ENCODE data around the gene ARHGAP23. TPM values are rescaled to one million over a fixed set of nuclear protein-coding genes. Genes with fewer than 3 reads are reported as not detected.

Gene ARHGAP23
- polyA plus RNA-seq, 1 donor from 2014 or later, result 1.6 TPM

DNA sequence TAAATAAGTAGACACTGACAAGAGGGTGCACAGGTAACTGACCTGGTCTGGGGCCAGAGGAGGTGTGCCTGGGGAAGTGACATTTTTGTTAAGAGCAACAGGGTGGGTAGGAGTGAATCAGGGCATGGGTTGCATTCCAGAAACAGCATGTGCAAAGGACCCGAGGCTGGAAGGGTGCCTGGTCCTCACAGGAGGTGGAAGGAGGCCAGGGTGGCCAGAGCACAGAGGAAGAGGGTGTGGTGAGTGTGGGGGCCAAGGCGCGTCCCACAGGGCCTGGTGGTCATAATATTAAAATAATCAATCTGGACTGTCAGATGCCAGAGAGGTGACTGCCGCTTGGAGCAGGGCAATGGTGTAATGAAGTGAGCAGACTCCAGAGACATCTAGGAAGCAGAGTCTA is 14.3 kb downstream of the ARHGAP23 start:
- H4K20me1 ChIP-seq (ENCODE audit: insufficient read depth), result no peaks in the 10 kb centered on the region
- no peak overlapping the region for H3K4me2 ChIP-seq (ENCODE audit: low read length)
- no peaks in the 10 kb centered on the region for H3K79me2 ChIP-seq (replicated peaks; ENCODE audit: insufficient read depth, low read length)
- H3K4me3 ChIP-seq (ENCODE audit: low read length), result no peak overlapping the region
- H2AFZ ChIP-seq (ENCODE audit: low read depth, low read length), result no peak overlapping the region
- H3K36me3 ChIP-seq (ENCODE audit: insufficient read depth, low read length), result no peaks in the 10 kb centered on the region
- no peak overlapping the region for H3K27ac ChIP-seq (ENCODE audit: low read length)
- H3K9ac ChIP-seq (ENCODE audit: low read length), result no peak overlapping the region
- no peaks in the 10 kb centered on the region for H3F3A ChIP-seq (ENCODE audit: insufficient read depth, low read length, poor library complexity, severe bottlenecking)
- no peaks in the 10 kb centered on the region for H3K27me3 ChIP-seq (ENCODE audit: insufficient read depth, low read depth, low read length)
- H3K9me2 ChIP-seq (ENCODE audit: insufficient read depth, low read length), result no peaks in the 10 kb centered on the region
- no peaks in the 10 kb centered on the region for H3K9me3 ChIP-seq (ENCODE audit: low read length)
- TF ChIP-seq MXI1 (conservative IDR thresholded peaks at IDR 0.05; ENCODE audit: poor library complexity, severe bottlenecking) (no peak), SMC3 (conservative IDR thresholded peaks at IDR 0.05; ENCODE audit: poor library complexity) (no peak), TAF1 (IDR thresholded peaks at IDR 0.05; ENCODE audit: low read depth) (no peak), REST (IDR thresholded peaks at IDR 0.05; ENCODE audit: borderline replicate concordance) (no peak), CTCF (IDR thresholded peaks at IDR 0.05; ENCODE audit: poor library complexity, severe bottlenecking) (no peak), EP300 (conservative IDR thresholded peaks at IDR 0.05; ENCODE audit: poor library complexity, severe bottlenecking) (no peak), RAD21 (conservative IDR thresholded peaks at IDR 0.05) (no peak)

GRCh38 chr17:38443356-38444031 is 15.2 kb downstream of the ARHGAP23 start:
- H3K9ac ChIP-seq (ENCODE audit: low read length), result no peak overlapping the region

More at GRCh38 chr17:38443356-38444031, 15.2 kb downstream of the ARHGAP23 start:
- TF ChIP-seq MXI1 (conservative IDR thresholded peaks at IDR 0.05; ENCODE audit: poor library complexity, severe bottlenecking) (no peak), TAF1 (IDR thresholded peaks at IDR 0.05; ENCODE audit: low read depth) (no peak), EZH2 (IDR thresholded peaks at IDR 0.05; ENCODE audit: borderline replicate concordance, insufficient read depth, low read length, poor library complexity, severe bottlenecking) (no peak), CTCF (IDR thresholded peaks at IDR 0.05; ENCODE audit: poor library complexity, severe bottlenecking) (no peak), SMC3 (conservative IDR thresholded peaks at IDR 0.05; ENCODE audit: poor library complexity) (no peak), EP300 (conservative IDR thresholded peaks at IDR 0.05; ENCODE audit: poor library complexity, severe bottlenecking) (no peak)
- no peaks in the 10 kb centered on the region for H3K27me3 ChIP-seq (ENCODE audit: insufficient read depth, low read depth, low read length)
- no peak overlapping the region for H3K4me3 ChIP-seq (ENCODE audit: low read length)
- no peaks in the 10 kb centered on the region for H3K36me3 ChIP-seq (ENCODE audit: insufficient read depth, low read length)
- no peaks in the 10 kb centered on the region for H3K79me2 ChIP-seq (replicated peaks; ENCODE audit: insufficient read depth, low read length)
- H3K9me3 ChIP-seq (ENCODE audit: low read length), result no peaks in the 10 kb centered on the region
- H3K27ac ChIP-seq (ENCODE audit: low read length), result no peak overlapping the region
- H3F3A ChIP-seq (ENCODE audit: insufficient read depth, low read length, poor library complexity, severe bottlenecking), result no peaks in the 10 kb centered on the region
- H3K4me2 ChIP-seq (ENCODE audit: low read length), result no peak overlapping the region
- no peaks in the 10 kb centered on the region for H3K9me2 ChIP-seq (ENCODE audit: insufficient read depth, low read length)
- no peak overlapping the region for H2AFZ ChIP-seq (ENCODE audit: low read depth, low read length)
- no peaks in the 10 kb centered on the region for H4K20me1 ChIP-seq (ENCODE audit: insufficient read depth)

Measured in neural cell (in vitro differentiated cells).